ENCODE measurements around the gene HSD3B7. TPM values are rescaled to one million over a fixed set of nuclear protein-coding genes. Genes with fewer than 3 reads are reported as not detected.

HSD3B7 gene
- polyA plus RNA-seq, 2 donors: 6.6 to 12.1 TPM

DNA sequence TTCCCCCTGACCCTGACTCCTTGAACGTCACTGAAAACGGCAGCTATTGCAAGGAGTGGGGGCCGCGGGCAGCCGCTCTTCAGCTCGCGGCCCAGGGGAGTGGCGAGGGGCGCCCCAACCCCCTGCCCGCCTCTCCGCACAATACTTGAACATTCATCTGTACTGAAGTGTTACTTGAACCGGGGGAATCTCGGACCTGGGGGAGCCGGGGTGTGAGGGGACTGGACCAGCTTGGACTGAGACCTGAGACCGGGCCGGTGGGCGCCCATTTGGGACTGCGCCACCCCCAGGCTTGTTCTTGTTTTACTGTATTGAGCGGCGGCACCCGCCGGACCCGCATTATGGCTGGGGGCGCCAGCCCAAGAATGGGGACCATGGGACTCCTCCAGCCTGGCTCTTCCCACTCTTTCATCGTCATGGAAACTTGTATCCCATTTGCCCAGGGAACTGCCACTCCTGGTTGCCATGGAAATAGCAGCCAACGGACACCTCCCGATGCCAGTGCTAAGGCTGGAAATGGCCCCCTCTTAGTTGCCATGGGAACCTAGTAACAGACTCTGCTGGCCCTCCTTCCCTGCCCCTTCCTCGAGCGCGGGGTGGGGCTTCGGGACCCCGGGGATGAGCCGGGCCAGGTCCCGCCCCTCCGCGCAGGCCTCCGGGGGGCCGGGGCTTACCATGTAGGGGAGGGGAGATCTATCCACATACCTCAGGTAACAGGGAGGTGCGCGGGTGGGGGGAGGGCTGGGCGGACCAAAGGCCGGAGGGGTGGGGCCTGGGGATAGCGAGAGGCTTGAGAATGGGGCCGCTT is 36.9 kb upstream of the HSD3B7 start:
- H3K36me3 ChIP-seq (ENCODE audit: control insufficient read depth in 2 of 2, insufficient read depth in 2 of 2, low read length in 1 of 2): peaks cover 5 to 17% of the 10 kb centered on the region in 2 donors
- H3K27ac ChIP-seq (ENCODE audit: low read depth in 2 of 2, low read length in 1 of 2): peak overlapping the region; percentile 90 to 94

DNA sequence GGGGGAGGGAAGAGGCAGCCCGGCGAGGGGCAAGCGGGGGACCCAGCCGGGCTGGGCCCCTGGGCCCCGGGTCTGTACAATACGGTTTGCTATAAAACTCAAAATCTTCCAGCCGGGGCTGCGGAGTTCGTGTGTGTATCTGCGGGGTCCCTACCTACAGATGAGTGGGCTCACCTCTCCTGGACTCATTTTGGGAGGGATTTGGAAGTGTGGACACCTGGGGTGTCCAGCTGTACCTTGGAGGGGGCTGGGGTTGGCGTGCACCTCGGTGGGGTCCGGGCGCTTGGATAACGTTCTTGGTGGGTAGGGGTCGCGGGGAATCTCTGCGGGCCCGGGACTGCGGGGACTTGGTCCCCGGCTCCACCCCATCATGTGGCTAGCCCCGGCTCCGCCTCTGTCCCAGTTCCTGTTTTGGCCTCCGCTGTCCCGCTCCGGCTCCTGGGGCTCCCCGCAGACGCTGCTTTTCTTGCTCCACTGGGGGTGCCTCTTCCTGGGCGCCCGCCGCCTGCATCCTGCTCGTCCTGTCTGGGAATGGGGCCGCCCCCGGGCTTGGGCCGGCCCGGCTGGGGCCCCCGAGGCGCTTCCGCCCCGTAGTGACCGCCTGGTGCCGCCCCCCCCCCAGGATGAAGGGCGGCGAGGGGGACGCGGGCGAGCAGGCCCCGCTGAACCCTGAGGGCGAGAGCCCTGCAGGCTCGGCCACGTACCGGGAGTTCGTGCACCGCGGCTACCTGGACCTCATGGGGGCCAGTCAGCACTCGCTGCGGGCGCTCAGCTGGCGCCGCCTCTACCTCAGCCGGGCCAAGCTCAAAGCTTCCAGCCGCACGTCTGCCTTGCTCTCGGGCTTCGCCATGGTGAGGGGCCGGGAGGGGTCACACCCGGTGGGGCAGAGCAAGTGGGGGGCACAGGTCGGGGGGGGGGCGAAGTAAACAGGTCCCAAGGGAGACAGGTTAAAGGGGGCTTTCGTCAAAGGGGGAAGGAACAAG is 36.0 kb upstream of the HSD3B7 start, which contains the start of gene ORAI3:
TSS of gene ORAI3 (plus strand) at position 402 of the 983 bp plus-strand sequence. CDS start at position 624, 222 bp downstream.
- H3K27ac ChIP-seq (ENCODE audit: low read depth in 2 of 2, low read length in 1 of 2): peak within 1 kb of the TSS; percentile 90 to 94
- H3K4me1 ChIP-seq (ENCODE audit: control insufficient read depth in 2 of 2, insufficient read depth in 2 of 2, low read length in 1 of 2): peaks cover 6 to 20% of the 10 kb centered on the region in 2 donors
- H3K36me3 ChIP-seq (ENCODE audit: control insufficient read depth in 2 of 2, insufficient read depth in 2 of 2, low read length in 1 of 2): peaks cover 5 to 16% of the 10 kb centered on the region in 2 donors
- H3K4me3 ChIP-seq (ENCODE audit: low read depth in 1 of 2, low read length in 2 of 2): peak within 1 kb of the TSS; percentile 65 to 80
- H3K27me3 ChIP-seq (ENCODE audit: control insufficient read depth in 1 of 2, insufficient read depth in 2 of 2, low read length in 2 of 2): no peaks in the 10 kb centered on the region
- no peaks in the 10 kb centered on the region for H3K9me3 ChIP-seq (ENCODE audit: control insufficient read depth in 2 of 2, insufficient read depth in 1 of 2, low read depth in 1 of 2, low read length in 1 of 2)
- WGBS, 2 donors: 1% methylated on average over 65 to 70 of the region's 70 CpGs

More for the DNA sequence above, 36.9 kb upstream of the HSD3B7 start:
- Histone ChIP-seq H3K9me3 (ENCODE audit: control insufficient read depth in 2 of 2, insufficient read depth in 1 of 2, low read depth in 1 of 2, low read length in 1 of 2) (no peaks in the 10 kb centered on the region), H3K27me3 (ENCODE audit: control insufficient read depth in 1 of 2, insufficient read depth in 2 of 2, low read length in 2 of 2) (no peaks in the 10 kb centered on the region), H3K4me3 (ENCODE audit: low read depth in 1 of 2, low read length in 2 of 2) (peak overlapping the region; percentile 65 to 80), H3K4me1 (ENCODE audit: control insufficient read depth in 2 of 2, insufficient read depth in 2 of 2, low read length in 1 of 2) (peaks cover 6 to 16% of the 10 kb centered on the region in 2 donors)
- 31 to 36% methylated on average over 44 of the region's 44 CpGs for WGBS, 2 donors

DNA sequence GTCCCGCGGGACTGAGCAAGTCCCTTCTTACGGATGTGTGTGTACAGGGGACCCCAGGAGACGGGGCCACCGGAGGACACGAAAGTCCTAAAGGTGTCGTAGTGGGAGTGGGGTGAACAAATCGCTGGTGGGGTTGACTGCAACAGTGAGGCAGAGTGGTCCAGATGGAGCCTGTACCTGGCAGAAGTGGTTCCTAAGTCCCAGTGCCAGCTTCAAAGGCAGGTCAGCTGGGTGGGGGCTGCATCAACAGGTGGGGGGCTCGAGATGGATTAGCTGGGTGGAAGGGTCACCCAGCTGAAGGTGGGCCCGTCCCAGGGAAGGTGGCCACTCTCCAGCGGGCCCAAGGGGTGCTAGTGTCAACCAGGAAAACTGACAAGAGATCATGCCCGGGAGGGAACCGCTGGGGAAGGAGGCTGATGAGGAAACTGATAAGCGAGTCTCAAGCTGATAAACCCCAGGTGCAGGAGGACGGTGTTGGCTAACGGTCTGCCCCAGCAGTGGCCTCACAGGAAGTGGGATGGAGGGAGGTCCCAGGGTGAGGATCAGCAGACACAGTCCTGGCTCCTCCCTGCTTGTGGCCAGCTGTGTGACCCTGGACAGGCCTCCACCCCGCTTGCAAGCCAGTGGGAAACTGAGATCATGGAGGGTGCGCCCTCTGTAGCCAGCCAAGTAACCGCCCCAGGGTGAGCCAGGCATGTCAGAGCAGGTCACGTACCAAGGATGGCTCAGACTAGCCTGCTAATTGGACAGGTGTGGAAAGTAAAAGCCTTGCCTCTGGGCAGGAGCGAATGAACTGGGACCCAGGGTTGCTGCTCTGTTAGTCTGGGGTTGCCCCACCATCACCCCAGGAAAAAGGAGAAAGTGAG is 35.1 kb upstream of the HSD3B7 start:
- Histone ChIP-seq H3K27ac (ENCODE audit: low read depth in 2 of 2, low read length in 1 of 2) (peak overlapping the region; percentile 90 to 94), H3K9me3 (ENCODE audit: control insufficient read depth in 2 of 2, insufficient read depth in 1 of 2, low read depth in 1 of 2, low read length in 1 of 2) (no peaks in the 10 kb centered on the region), H3K4me1 (ENCODE audit: control insufficient read depth in 2 of 2, insufficient read depth in 2 of 2, low read length in 1 of 2) (peaks cover 6 to 20% of the 10 kb centered on the region in 2 donors), H3K36me3 (ENCODE audit: control insufficient read depth in 2 of 2, insufficient read depth in 2 of 2, low read length in 1 of 2) (peaks cover 0 to 11% of the 10 kb centered on the region in 2 donors), H3K27me3 (ENCODE audit: control insufficient read depth in 1 of 2, insufficient read depth in 2 of 2, low read length in 2 of 2) (no peaks in the 10 kb centered on the region), H3K4me3 (ENCODE audit: low read depth in 1 of 2, low read length in 2 of 2) (peak overlapping the region; percentile 65 to 80)
- WGBS, 2 donors: 4 to 5% methylated on average over 21 of the region's 21 CpGs

DNA sequence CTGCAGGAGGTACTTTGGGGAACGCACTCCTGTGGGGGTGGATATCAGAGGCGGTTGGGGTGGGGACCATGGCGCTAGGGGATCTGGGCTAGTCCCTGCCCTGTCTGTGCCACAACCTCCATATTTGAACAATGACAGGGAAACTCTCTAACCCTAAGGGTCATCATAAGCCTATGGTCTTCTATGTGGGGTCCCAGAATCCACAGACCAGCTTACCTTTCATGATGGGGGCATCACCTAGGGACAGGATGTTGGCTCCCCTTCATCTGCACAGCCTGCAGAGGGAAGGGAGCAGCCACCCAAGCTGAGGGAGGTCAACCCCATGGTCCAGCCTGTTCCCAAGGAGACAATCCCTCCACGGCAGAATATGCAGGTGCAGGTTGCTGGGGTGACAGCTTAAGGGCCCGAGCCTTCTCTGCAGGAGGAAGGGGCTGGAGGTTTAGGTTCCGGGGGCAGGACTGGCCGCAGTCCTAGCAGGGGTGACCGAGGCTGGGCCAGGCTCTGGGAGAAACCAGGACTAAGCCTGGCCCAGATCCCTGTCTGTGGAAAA is 34.4 kb upstream of the HSD3B7 start:
- H3K27ac ChIP-seq (ENCODE audit: low read depth in 2 of 2, low read length in 1 of 2): peak overlapping the region; percentile 90 to 94
- WGBS, 2 donors: 53 to 63% methylated on average over 8 of the region's 8 CpGs
- H3K4me1 ChIP-seq (ENCODE audit: control insufficient read depth in 2 of 2, insufficient read depth in 2 of 2, low read length in 1 of 2): peaks cover 6 to 20% of the 10 kb centered on the region in 2 donors
- H3K9me3 ChIP-seq (ENCODE audit: control insufficient read depth in 2 of 2, insufficient read depth in 1 of 2, low read depth in 1 of 2, low read length in 1 of 2): no peaks in the 10 kb centered on the region
- no peak overlapping the region for H3K4me3 ChIP-seq (ENCODE audit: low read depth in 1 of 2, low read length in 2 of 2)
- H3K36me3 ChIP-seq (ENCODE audit: control insufficient read depth in 2 of 2, insufficient read depth in 2 of 2, low read length in 1 of 2): peaks cover 0 to 11% of the 10 kb centered on the region in 2 donors
- H3K27me3 ChIP-seq (ENCODE audit: control insufficient read depth in 1 of 2, insufficient read depth in 2 of 2, low read length in 2 of 2): no peaks in the 10 kb centered on the region

DNA sequence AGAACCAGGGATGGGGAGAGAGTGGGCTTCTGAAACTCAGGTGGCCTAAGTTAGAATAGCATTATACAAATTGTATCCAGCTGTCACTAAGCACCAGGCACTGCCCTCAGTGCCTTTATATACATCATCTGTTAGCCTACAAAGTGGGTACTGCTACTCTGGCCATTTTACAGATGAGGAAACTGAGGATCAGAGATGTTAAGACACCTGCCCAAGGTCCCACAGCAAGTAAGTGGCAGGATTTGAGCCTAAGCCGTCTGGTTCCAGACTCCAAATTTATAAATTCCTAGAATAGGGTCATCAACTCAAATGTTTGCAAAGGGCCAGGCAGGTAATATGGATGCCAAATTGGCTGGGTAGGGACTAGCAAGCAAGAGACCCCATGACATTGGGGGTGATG is 33.8 kb upstream of the HSD3B7 start:
- Histone ChIP-seq H3K27me3 (ENCODE audit: control insufficient read depth in 1 of 2, insufficient read depth in 2 of 2, low read length in 2 of 2) (no peaks in the 10 kb centered on the region), H3K27ac (ENCODE audit: low read depth in 2 of 2, low read length in 1 of 2) (peak overlapping the region; percentile 4 to 90), H3K4me1 (ENCODE audit: control insufficient read depth in 2 of 2, insufficient read depth in 2 of 2, low read length in 1 of 2) (peaks cover 6 to 20% of the 10 kb centered on the region in 2 donors), H3K36me3 (ENCODE audit: control insufficient read depth in 2 of 2, insufficient read depth in 2 of 2, low read length in 1 of 2) (peaks cover 0 to 11% of the 10 kb centered on the region in 2 donors), H3K9me3 (ENCODE audit: control insufficient read depth in 2 of 2, insufficient read depth in 1 of 2, low read depth in 1 of 2, low read length in 1 of 2) (no peaks in the 10 kb centered on the region), H3K4me3 (ENCODE audit: low read depth in 1 of 2, low read length in 2 of 2) (no peak overlapping the region)
- WGBS, 2 donors: 49 to 72% methylated on average over 1 of the region's 1 CpG

DNA sequence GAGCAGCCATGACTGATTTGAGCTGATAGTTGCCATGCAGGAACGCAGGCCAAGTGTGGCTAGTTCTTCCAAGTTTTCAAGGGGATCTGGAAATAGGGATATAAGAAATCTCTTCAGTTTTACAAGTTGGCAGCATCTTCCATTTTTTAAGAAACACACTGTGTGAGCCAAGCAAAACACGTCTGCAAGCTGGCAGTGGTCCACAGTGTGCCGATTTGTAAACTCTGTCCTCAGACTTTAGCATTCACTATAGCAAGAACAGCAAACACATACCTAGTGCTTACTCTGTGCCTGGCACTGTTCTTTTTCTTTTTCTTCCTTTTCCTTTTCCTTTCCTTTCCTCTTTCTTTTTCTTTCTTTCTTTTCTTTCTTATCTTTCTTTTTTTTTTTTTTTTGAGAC is 33.3 kb upstream of the HSD3B7 start:
- H3K36me3 ChIP-seq (ENCODE audit: control insufficient read depth in 2 of 2, insufficient read depth in 2 of 2, low read length in 1 of 2): peaks cover 0 to 6% of the 10 kb centered on the region in 2 donors
- H3K4me3 ChIP-seq (ENCODE audit: low read depth in 1 of 2, low read length in 2 of 2): no peak overlapping the region
- H3K9me3 ChIP-seq (ENCODE audit: control insufficient read depth in 2 of 2, insufficient read depth in 1 of 2, low read depth in 1 of 2, low read length in 1 of 2): no peaks in the 10 kb centered on the region
- H3K27ac ChIP-seq (ENCODE audit: low read depth in 2 of 2, low read length in 1 of 2): peak overlapping the region; percentile 3 to 90
- no peaks in the 10 kb centered on the region for H3K27me3 ChIP-seq (ENCODE audit: control insufficient read depth in 1 of 2, insufficient read depth in 2 of 2, low read length in 2 of 2)
- 25 to 26% methylated on average over 3 of the region's 3 CpGs for WGBS, 2 donors
- peaks cover 8 to 23% of the 10 kb centered on the region in 2 donors for H3K4me1 ChIP-seq (ENCODE audit: control insufficient read depth in 2 of 2, insufficient read depth in 2 of 2, low read length in 1 of 2)

DNA sequence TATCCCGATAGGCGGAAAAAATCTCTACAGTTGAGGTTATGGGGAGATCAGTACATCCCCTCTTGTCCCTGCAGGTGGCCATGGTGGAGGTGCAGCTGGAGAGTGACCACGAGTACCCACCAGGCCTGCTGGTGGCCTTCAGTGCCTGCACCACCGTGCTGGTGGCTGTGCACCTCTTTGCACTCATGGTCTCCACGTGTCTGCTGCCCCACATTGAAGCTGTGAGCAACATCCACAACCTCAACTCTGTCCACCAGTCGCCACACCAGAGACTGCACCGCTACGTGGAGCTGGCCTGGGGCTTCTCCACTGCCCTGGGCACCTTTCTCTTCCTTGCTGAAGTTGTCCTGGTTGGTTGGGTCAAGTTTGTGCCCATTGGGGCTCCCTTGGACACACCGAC is 31.9 kb upstream of the HSD3B7 start:
- no peak overlapping the region for H3K4me3 ChIP-seq (ENCODE audit: low read depth in 1 of 2, low read length in 2 of 2)
- H3K27me3 ChIP-seq (ENCODE audit: control insufficient read depth in 1 of 2, insufficient read depth in 2 of 2, low read length in 2 of 2): no peaks in the 10 kb centered on the region
- 82 to 87% methylated on average over 9 of the region's 9 CpGs for WGBS, 2 donors
- peaks cover 0 to 2% of the 10 kb centered on the region in 2 donors for H3K36me3 ChIP-seq (ENCODE audit: control insufficient read depth in 2 of 2, insufficient read depth in 2 of 2, low read length in 1 of 2)
- H3K9me3 ChIP-seq (ENCODE audit: control insufficient read depth in 2 of 2, insufficient read depth in 1 of 2, low read depth in 1 of 2, low read length in 1 of 2): no peaks in the 10 kb centered on the region
- no peak overlapping the region for H3K27ac ChIP-seq (ENCODE audit: low read depth in 2 of 2, low read length in 1 of 2)
- H3K4me1 ChIP-seq (ENCODE audit: control insufficient read depth in 2 of 2, insufficient read depth in 2 of 2, low read length in 1 of 2): peaks cover 8 to 25% of the 10 kb centered on the region in 2 donors

DNA sequence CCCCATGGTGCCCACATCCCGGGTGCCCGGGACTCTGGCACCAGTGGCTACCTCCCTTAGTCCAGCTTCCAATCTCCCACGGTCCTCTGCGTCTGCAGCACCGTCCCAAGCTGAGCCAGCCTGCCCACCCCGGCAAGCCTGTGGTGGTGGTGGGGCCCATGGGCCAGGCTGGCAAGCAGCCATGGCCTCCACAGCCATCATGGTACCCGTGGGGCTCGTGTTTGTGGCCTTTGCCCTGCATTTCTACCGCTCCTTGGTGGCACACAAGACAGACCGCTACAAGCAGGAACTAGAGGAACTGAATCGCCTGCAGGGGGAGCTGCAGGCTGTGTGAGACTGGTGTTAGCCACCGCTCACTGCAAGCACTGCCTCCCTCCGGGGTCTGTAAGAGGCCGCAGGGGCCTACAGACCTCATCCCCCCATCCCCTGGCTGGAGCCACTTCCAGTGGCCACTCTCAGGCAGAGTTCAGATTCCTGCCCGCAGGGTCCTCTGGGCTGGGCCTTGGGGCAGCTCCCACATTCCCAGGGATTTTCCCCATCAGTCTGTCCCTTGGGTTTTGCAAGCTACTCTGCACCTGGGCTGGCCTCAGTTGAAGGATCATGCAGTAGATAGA is 31.4 kb upstream of the HSD3B7 start:
- 40 to 47% methylated on average over 15 of the region's 15 CpGs for WGBS, 2 donors
- H3K4me1 ChIP-seq (ENCODE audit: control insufficient read depth in 2 of 2, insufficient read depth in 2 of 2, low read length in 1 of 2): peaks cover 10 to 28% of the 10 kb centered on the region in 2 donors
- H3K27ac ChIP-seq (ENCODE audit: low read depth in 2 of 2, low read length in 1 of 2): peak overlapping the region in 1 of 2 donors; percentile 18
- H3K27me3 ChIP-seq (ENCODE audit: control insufficient read depth in 1 of 2, insufficient read depth in 2 of 2, low read length in 2 of 2): no peaks in the 10 kb centered on the region
- H3K9me3 ChIP-seq (ENCODE audit: control insufficient read depth in 2 of 2, insufficient read depth in 1 of 2, low read depth in 1 of 2, low read length in 1 of 2): no peaks in the 10 kb centered on the region
- no peak overlapping the region for H3K4me3 ChIP-seq (ENCODE audit: low read depth in 1 of 2, low read length in 2 of 2)
- peaks cover 0 to 2% of the 10 kb centered on the region in 2 donors for H3K36me3 ChIP-seq (ENCODE audit: control insufficient read depth in 2 of 2, insufficient read depth in 2 of 2, low read length in 1 of 2)
